ENCODE results near the gene SP2. TPM values are rescaled to one million over a fixed set of nuclear protein-coding genes. Genes with fewer than 3 reads are reported as not detected.

Gene SP2
- total and polyA plus RNA-seq, 4 donors, result 4.9 to 19.9 (median 11.1) TPM

DNA sequence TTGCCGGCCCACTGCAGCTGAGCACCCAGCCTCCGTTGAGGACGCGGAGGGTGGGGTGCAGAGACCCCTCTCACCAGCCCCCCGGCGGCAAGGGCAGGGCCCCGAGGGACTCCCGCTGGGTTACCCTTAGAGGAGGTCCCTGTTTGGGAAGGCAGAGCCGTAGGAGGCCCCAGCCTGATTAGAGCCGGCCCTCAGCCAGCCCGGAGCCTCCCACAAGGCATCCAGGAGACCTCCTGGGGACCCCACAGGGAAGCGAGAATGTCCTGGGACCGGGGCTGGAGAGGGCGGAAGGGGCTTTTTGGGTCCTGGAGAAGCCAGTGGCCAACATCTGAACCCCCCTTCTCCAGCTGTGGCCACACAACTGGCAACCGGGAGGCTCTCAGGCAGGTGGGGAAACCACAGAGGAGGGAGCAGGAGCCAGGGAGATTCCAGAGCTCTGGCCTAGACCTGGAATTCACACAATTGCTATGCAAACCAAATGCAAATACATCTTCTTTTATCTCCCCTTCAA is 23.3 kb upstream of the SP2 start:
- ATAC-seq (ENCODE audit: insufficient read depth, low FRiP score), result no peak
- Histone ChIP-seq H3K9me3 (ENCODE audit: control insufficient read depth in 4 of 4, insufficient read depth in 3 of 4, low read length in 3 of 4) (peaks cover 0 to 3% (median 0%) of the 10 kb centered on the region in 4 donors), H3K27me3 (ENCODE audit: control insufficient read depth in 3 of 3, insufficient read depth in 3 of 3, low read length in 2 of 3) (peaks cover 0 to 20% (median 13%) of the 10 kb centered on the region in 3 donors), H3K4me3 (no peak overlapping the region), H3K9ac (ENCODE audit: insufficient read depth in 1 of 2, low read length in 2 of 2) (no peak overlapping the region), H3K4me1 (ENCODE audit: control insufficient read depth in 5 of 5, insufficient read depth in 5 of 5, low read length in 5 of 5) (peaks cover 0 to 38% (median 4%) of the 10 kb centered on the region in 5 donors), H3K27ac (ENCODE audit: low read depth in 1 of 2, low read length in 1 of 2) (no peak overlapping the region), H3K36me3 (ENCODE audit: control insufficient read depth in 4 of 4, insufficient read depth in 4 of 4, low read length in 4 of 4) (no peaks in the 10 kb centered on the region)
- 62 to 65% methylated on average over 14 to 15 of the region's 15 CpGs for WGBS, 2 donors
- no peak for DNase-seq
- TF ChIP-seq, protein P1, sequence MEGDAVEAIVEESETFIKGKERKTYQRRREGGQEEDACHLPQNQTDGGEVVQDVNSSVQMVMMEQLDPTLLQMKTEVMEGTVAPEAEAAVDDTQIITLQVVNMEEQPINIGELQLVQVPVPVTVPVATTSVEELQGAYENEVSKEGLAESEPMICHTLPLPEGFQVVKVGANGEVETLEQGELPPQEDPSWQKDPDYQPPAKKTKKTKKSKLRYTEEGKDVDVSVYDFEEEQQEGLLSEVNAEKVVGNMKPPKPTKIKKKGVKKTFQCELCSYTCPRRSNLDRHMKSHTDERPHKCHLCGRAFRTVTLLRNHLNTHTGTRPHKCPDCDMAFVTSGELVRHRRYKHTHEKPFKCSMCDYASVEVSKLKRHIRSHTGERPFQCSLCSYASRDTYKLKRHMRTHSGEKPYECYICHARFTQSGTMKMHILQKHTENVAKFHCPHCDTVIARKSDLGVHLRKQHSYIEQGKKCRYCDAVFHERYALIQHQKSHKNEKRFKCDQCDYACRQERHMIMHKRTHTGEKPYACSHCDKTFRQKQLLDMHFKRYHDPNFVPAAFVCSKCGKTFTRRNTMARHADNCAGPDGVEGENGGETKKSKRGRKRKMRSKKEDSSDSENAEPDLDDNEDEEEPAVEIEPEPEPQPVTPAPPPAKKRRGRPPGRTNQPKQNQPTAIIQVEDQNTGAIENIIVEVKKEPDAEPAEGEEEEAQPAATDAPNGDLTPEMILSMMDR (IDR thresholded peaks at IDR 0.05; ENCODE audit: control extremely low read depth, extremely low read depth), result no peak

DNA sequence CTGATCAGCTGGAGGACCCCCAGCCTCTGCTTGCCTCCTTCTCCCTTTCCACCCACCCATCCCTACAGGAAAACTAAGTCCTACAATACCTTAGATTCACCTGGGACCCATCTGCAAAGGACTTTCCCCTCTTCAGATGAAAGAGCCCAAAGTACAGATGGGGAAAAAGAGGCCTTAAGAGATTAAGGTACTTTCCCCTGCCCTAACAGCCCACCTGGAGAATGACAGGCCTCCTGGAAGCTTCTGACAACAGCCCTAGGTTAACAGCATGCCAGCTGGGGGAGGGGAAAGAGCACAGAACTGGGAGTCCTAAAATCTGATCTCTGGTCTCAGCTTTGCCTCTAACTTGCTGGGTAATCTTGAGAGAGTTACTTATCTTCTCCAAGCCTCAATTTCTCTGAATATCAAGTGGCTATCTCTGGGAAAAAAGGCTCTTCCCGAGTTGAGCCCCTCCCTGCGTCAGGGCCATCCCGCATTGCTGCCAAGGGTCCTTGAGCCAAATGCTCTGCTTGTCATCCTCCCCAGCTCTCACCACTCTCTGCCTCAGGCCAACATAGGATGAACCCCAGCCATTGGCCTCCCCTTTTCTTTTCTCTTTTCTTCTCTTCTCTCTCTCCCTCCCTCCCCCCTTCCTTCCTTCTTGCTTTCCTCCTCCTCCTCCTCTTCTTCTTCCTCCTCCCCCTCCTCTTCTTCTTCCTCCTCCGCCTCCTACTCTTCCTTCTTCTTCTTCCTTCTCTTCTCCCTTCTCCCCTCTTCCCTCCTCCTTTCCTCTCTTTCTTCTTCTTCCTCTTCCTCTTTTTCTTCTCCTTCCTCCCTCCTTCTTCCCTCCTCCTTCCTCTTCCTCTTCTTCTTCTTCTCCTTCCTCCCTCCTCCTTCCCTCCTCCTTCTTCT is 22.6 kb upstream of the SP2 start:
- no peak overlapping the region for H3K9ac ChIP-seq (ENCODE audit: insufficient read depth in 1 of 2, low read length in 2 of 2)
- no peak overlapping the region for H3K4me3 ChIP-seq
- ATAC-seq (ENCODE audit: insufficient read depth, low FRiP score) (no peak), DNase-seq (no peak)
- H3K9me3 ChIP-seq (ENCODE audit: control insufficient read depth in 4 of 4, insufficient read depth in 3 of 4, low read length in 3 of 4), result no peaks in the 10 kb centered on the region
- WGBS, 2 donors, result 72 to 82% methylated on average over 4 of the region's 4 CpGs
- H3K36me3 ChIP-seq (ENCODE audit: control insufficient read depth in 4 of 4, insufficient read depth in 4 of 4, low read length in 4 of 4), result no peaks in the 10 kb centered on the region
- H3K4me1 ChIP-seq (ENCODE audit: control insufficient read depth in 5 of 5, insufficient read depth in 5 of 5, low read length in 5 of 5), result peaks cover 0 to 44% (median 9%) of the 10 kb centered on the region in 5 donors
- H3K27ac ChIP-seq (ENCODE audit: low read depth in 1 of 2, low read length in 1 of 2), result no peak overlapping the region
- TF ChIP-seq, protein P1 (IDR thresholded peaks at IDR 0.05; ENCODE audit: control extremely low read depth, extremely low read depth), result no peak
- peaks cover 0 to 15% (median 13%) of the 10 kb centered on the region in 3 donors for H3K27me3 ChIP-seq (ENCODE audit: control insufficient read depth in 3 of 3, insufficient read depth in 3 of 3, low read length in 2 of 3)

- H3K4me1 ChIP-seq (ENCODE audit: control insufficient read depth in 5 of 5, insufficient read depth in 5 of 5, low read length in 5 of 5), result peaks cover 0 to 39% (median 9%) of the 10 kb centered on the region in 5 donors
- no peak for ATAC-seq (ENCODE audit: insufficient read depth, low FRiP score)
- no peak overlapping the region for H3K27ac ChIP-seq (ENCODE audit: low read depth in 1 of 2, low read length in 1 of 2)
- TF ChIP-seq, protein P1 (IDR thresholded peaks at IDR 0.05; ENCODE audit: control extremely low read depth, extremely low read depth), result no peak
- WGBS, 2 donors, result 63 to 70% methylated on average over 11 of the region's 11 CpGs
- DNase-seq, result no peak
- no peaks in the 10 kb centered on the region for H3K36me3 ChIP-seq (ENCODE audit: control insufficient read depth in 4 of 4, insufficient read depth in 4 of 4, low read length in 4 of 4)
- no peaks in the 10 kb centered on the region for H3K9me3 ChIP-seq (ENCODE audit: control insufficient read depth in 4 of 4, insufficient read depth in 3 of 4, low read length in 3 of 4)
- H3K27me3 ChIP-seq (ENCODE audit: control insufficient read depth in 3 of 3, insufficient read depth in 3 of 3, low read length in 2 of 3), result peaks cover 0 to 10% (median 7%) of the 10 kb centered on the region in 3 donors
- no peak overlapping the region for H3K4me3 ChIP-seq
- H3K9ac ChIP-seq (ENCODE audit: insufficient read depth in 1 of 2, low read length in 2 of 2), result no peak overlapping the region
Measured at GRCh38 chr17:47875011-47875985, 20.7 kb upstream of the SP2 start.

All from lung (tissue), 12 donors.